Mesothelial cell of epicardium (in vitro differentiated cells): ENCODE measurements around the gene SLC29A1. TPM values are rescaled to one million over a fixed set of nuclear protein-coding genes. Genes with fewer than 3 reads are reported as not detected.

Experiments used
- DNase-seq, 2 experiments: peaks; one replicate each; pipeline ENCODE4 v3.0.0; 2021; ENCODE audit warnings: low spot score in 2 of 2; ENCODE audit not compliant: unreplicated experiment in 2 of 2
- H3K27ac Mint-ChIP-seq: 2 replicates; pipeline ENCODE4 v1.8.0; 2021; ENCODE audit warnings: mixed read lengths
- H3K27me3 Mint-ChIP-seq: 2 replicates; pipeline ENCODE4 v1.8.0; 2021; ENCODE audit warnings: low read depth, mixed read lengths
- H3K36me3 Mint-ChIP-seq: 2 replicates; pipeline ENCODE4 v1.8.0; 2021; ENCODE audit warnings: mixed read lengths
- H3K4me1 Mint-ChIP-seq: 2 replicates; pipeline ENCODE4 v1.8.0; 2021; ENCODE audit warnings: mixed read lengths
- H3K4me3 Mint-ChIP-seq: 2 replicates; pipeline ENCODE4 v1.8.0; 2021; ENCODE audit warnings: mild to moderate bottlenecking, moderate library complexity, mixed read lengths
- H3K9me3 Mint-ChIP-seq: 2 replicates; pipeline ENCODE4 v1.8.0; 2021; ENCODE audit warnings: mixed read lengths
- total RNA-seq: library from RNA; stranded (reverse); gene quantifications from 3 replicates; pipeline ENCODE4 v1.2.1, GENCODE V29; 2021
- TF ChIP-seq, protein P1 (sequence below): fragments of 200-600 bp; sonication (generic); IDR thresholded peaks from one replicate; pipeline ENCODE4 v1.5.0; 2021; ENCODE audit warnings: antibody characterized with exemption; ENCODE audit not compliant: unreplicated experiment

SLC29A1 gene
- total RNA-seq, 1 donor from 2014 or later, result 13.2 TPM

DNA sequence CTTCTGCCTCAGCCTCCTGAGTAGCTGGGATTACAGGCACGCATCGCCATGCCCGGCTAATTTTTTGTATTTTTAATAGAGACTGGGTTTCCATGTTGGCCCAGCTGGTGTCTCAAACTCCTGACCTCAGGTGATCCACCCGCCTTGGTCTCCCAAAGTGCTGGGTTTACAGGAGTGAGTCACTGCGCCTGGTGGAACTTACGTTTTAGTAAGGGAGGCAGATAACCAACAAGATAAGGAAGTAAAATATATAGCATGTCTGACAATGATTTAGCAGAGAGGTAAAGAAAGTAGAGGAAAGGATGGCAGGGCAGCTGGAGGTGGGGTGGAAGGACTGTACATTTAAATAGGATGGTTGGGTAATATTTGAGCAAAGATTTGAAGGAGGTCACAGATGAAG is 19.4 kb upstream of the SLC29A1 start:
- no peaks in the 10 kb centered on the region for H3K36me3 Mint-ChIP-seq
- TF ChIP-seq, protein P1, sequence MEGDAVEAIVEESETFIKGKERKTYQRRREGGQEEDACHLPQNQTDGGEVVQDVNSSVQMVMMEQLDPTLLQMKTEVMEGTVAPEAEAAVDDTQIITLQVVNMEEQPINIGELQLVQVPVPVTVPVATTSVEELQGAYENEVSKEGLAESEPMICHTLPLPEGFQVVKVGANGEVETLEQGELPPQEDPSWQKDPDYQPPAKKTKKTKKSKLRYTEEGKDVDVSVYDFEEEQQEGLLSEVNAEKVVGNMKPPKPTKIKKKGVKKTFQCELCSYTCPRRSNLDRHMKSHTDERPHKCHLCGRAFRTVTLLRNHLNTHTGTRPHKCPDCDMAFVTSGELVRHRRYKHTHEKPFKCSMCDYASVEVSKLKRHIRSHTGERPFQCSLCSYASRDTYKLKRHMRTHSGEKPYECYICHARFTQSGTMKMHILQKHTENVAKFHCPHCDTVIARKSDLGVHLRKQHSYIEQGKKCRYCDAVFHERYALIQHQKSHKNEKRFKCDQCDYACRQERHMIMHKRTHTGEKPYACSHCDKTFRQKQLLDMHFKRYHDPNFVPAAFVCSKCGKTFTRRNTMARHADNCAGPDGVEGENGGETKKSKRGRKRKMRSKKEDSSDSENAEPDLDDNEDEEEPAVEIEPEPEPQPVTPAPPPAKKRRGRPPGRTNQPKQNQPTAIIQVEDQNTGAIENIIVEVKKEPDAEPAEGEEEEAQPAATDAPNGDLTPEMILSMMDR, result no peak
- peaks cover 35% of the 10 kb centered on the region for H3K4me1 Mint-ChIP-seq
- no peaks in the 10 kb centered on the region for H3K27me3 Mint-ChIP-seq
- H3K27ac Mint-ChIP-seq, result no peak overlapping the region
- H3K4me3 Mint-ChIP-seq, result no peak overlapping the region
- no peaks in the 10 kb centered on the region for H3K9me3 Mint-ChIP-seq
- DNase-seq, result no peak

DNA sequence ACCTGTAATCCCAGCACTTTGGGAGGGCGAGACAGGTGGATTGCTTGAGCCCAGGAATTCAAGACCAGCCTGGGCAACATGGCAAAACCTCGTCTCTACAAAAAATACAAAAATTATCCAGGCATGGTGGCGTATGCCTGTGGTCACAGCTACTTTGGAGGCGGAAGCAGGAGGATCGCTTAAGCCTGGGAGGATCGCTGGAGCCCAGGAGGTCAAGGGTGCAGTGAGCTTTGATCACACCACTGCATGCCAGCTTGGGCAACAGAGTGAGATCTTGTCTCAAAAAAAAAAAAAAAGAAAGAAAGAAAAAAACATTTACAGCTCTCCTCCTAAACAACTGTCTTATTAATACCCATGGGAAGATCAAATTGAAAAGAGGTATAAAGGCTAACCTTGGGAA is 15.4 kb upstream of the SLC29A1 start:
- DNase-seq, result no peak
- TF ChIP-seq, protein P1, result no peak
- Mint-ChIP-seq H3K27ac (peak overlapping the region; percentile 5), H3K9me3 (no peaks in the 10 kb centered on the region), H3K36me3 (no peaks in the 10 kb centered on the region), H3K27me3 (no peaks in the 10 kb centered on the region), H3K4me1 (peaks cover 18% of the 10 kb centered on the region), H3K4me3 (no peak overlapping the region)

DNA sequence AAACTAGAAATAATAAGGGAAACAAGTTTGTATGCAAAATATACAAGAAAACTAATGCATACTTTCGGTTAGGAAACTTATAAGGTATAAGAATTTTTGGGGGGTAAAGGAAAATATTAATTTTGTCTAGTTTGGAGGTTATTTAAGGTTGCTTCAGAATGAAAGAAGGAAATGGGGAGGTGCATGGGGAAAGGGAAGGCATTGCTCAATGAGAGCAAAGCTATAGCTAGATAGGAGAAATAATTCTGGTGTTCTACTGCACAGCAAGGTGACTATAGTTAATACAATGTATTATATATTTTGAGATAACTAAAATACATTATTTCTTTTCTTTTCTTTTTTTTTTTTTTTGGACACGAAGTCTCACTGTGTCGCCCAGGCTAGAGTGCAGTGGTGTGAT is 12.1 kb upstream of the SLC29A1 start:
- no peaks in the 10 kb centered on the region for H3K36me3 Mint-ChIP-seq
- no peak overlapping the region for H3K4me3 Mint-ChIP-seq
- DNase-seq, result no peak
- TF ChIP-seq, protein P1, result no peak
- no peak overlapping the region for H3K27ac Mint-ChIP-seq
- no peaks in the 10 kb centered on the region for H3K9me3 Mint-ChIP-seq
- peaks cover 7% of the 10 kb centered on the region for H3K4me1 Mint-ChIP-seq
- H3K27me3 Mint-ChIP-seq, result peaks cover 4% of the 10 kb centered on the region

DNA sequence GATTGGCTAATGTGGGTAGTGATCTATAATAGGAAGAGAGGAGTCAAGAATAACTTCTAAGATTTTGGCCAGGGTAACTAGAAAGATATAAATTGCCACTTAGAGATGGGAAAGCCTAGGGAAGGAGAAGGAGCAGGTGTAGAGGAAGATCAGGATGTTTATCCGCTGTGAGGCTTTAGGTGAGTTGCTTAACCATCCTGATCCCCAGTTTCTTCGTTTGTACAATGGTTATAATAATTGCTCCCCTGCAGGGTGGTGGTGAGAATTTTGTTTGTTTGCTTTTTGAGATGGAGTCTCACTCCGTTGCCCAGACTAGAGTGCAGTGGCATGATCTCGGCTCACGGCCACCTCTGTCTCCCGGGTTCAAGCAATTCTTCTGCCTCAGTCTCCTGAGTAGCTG is 9.1 kb upstream of the SLC29A1 start:
- peaks cover 15% of the 10 kb centered on the region for H3K27me3 Mint-ChIP-seq
- TF ChIP-seq, protein P1, result no peak
- no peak overlapping the region for H3K4me3 Mint-ChIP-seq
- peaks cover 13% of the 10 kb centered on the region for H3K4me1 Mint-ChIP-seq
- H3K9me3 Mint-ChIP-seq, result no peaks in the 10 kb centered on the region
- H3K27ac Mint-ChIP-seq, result no peak overlapping the region
- DNase-seq, result no peak
- no peaks in the 10 kb centered on the region for H3K36me3 Mint-ChIP-seq

DNA sequence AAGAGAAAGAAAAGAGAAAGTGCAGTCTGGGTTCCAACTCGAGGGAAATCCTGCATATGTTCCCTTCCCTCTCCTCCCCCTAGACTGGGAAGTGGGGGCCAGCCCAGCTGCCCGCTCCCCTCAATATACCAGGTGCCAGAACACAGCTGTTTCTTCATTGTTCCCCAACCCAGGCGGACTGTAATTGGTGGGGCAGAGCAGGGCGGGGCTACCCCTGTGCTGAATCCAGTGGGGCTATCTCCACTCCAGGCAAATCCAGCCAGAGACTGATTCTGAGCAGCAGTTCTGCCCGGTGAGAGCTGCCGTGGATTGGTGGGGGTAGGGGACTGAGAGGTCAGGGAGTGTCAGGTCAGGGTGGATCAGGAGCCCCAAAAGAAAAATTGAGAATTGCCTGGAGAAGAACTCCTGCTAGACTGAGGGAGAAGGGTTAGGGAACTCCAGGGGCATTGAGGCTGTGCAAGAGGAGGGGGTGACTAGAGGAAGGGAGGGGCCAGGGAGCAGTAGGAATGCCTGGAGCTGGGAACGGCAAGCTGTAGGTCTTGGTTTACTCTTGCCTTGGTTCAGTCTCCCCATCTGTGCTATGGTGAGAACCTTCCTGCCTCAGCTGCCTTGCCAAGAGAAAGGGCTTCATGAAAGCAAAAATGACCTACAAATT is 6.6 kb upstream of the SLC29A1 start, which contains the start of gene MYMX:
Gene MYMX (plus strand): TSS at position 250 of the 655 bp plus-strand sequence. CDS start 546 bp downstream, outside the sequence.
- no peaks in the 10 kb centered on the region for H3K36me3 Mint-ChIP-seq
- peaks cover 19% of the 10 kb centered on the region for H3K4me1 Mint-ChIP-seq
- no peak within 1 kb of the TSS for H3K4me3 Mint-ChIP-seq
- no peak within 1 kb of the TSS for H3K27ac Mint-ChIP-seq
- H3K27me3 Mint-ChIP-seq, result peaks cover 15% of the 10 kb centered on the region
- DNase-seq, result no peak
- H3K9me3 Mint-ChIP-seq, result no peaks in the 10 kb centered on the region
- TF ChIP-seq, protein P1, result no peak
